GM19043 (cell line): ENCODE data around the gene E2F8.

Source experiments
- ATAC-seq: cut with Tn5 transposase; IDR thresholded peaks from one replicate; pipeline ENCODE4 v1.9.1; 2021; ENCODE audit warnings: low read depth; ENCODE audit not compliant: unreplicated experiment

Gene E2F8

GRCh38 chr11:19225581-19225980, 15.2 kb downstream of the E2F8 start:
- ATAC-seq, result no peak

GRCh38 chr11:19225123-19225522, 15.6 kb downstream of the E2F8 start:
- no peak for ATAC-seq

DNA sequence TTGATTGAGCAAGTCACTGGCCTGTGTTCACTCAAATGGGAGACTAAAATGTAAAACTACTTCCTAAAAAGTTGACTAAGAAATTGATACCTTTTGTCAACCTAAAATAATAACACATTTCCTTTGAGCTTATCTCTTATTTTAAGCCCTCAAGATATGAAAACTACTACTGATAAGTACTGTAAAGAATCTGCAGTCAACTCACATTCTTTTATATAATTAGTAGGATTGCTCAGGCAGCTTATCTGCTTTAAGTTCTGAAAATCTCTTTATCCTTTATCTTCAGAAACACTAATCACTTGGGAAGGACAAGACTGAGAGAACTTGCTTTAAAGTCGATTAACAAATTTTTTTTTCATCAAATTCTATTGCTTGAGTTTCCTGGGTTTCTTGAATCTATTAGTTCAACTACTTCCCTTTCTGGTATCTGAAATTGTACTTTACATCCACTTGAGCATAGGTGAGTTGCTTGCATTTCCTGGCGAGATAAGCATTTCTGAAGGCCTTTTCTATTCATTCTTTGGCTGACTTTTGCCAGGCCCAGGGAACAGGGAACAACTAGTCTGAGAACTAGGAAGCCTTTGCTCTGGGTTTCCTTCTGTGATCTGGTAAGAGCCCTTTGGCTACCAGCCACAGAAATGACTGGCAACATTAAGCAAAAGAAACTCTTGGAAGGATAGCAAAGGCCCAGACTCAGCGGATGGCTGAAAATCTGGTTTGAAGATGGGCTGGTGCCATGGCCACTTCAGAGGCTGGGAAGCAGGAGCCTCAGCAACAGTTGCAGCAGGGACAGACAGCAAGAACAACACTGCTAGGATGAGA, 19.6 kb downstream of the E2F8 start:
- ATAC-seq, result no peak

DNA sequence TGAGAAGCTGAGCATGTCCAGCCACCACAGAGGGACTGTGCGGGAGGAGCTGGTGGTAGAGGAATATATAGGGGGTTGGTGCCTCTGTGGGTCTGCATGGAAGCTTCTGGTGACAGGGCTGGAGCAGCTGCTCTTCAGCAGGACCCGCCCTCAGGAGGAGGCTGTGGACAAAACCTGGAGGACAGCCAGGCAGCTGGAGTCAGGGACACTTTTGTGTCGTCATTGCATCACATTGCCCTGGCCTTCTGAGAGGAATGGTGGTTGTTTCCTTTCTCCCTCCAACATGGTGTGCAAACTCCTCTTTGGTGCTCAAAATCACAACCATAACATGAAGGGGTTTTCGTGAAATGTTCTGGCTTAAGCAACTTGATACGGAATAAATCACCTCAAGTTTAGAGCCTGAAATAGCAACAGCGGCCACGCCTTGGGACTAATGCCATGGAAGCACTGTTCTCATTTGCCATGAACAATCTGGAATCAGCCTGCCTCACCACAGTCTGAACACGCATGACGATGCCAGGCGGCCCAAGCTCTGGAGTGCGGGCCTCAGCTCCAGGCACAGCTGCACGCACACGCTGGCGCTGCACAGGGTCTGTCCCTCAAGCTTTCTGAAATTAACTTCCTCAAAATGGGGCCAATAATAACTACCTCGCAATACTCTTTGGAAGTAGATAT, 21.8 kb downstream of the E2F8 start:
- ATAC-seq, result no peak

- no peak for ATAC-seq
These were observed 22.5 kb downstream of the E2F8 start for GRCh38 chr11:19218216-19218615.

- ATAC-seq, result no peak
These were observed 23.9 kb downstream of the E2F8 start for GRCh38 chr11:19216709-19217374.

GRCh38 chr11:19216021-19216420, 24.7 kb downstream of the E2F8 start:
- ATAC-seq, result no peak

DNA sequence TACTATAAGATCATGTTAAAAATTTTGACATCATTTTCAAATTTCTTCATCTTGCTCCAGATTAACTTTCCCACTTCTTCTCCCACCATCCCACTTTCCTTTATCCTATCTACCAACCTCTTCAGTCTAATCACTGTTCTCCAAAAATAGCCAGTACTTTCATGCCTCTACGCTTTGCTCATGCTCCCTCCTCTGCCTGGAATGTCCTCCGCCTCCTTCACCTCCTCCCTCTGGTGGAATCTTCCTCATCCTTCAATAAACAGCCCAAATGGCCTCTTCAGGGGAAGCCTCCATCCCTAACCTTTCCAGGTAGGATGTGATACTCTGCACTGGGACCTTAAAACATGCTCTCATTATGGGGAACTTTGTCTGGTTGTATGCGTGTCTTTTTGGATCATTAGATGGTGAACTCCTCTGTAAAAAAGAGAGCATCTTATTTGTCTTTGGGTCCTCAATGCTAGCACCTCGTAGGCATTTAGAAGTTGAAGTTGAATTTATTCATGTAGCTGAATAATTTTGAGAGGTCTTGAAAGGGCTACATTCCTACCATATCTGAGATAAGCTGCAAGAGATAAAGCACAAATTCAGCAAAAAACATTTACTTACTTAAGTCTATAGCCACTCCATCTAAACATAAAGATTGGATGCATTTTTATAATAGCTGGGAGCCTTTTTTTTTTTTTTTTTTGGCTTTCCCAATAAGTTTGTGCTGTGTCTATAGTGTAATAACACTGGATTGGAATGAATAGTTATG, 31.0 kb downstream of the E2F8 start:
- no peak for ATAC-seq

DNA sequence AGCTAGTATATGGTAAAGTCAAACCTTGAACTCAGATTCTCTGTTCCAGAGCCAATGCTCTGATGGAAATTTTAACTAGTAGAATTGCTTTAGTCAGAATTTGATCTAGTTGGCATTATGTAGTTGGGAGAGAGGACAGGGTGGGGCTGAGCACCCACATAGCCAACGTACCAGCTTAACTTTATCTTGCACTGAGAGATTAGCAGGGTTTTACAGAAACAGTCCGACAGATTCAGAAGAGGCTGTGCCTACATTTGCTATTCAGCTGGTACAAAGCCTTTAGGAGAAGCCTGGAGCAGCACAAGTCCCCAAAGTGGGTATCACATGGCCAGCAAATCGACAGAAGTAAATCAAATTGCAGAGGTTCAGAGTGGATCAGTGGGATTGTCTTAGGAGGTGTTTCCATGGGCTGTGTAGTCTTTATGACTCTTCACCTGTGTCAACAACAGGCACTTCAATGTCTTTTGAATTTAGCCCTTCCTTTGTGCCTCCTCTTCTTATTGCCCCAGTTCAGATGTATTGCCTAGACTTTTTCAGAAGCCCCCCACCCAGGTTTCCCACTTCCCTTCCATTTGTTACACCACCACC, 31.7 kb downstream of the E2F8 start:
- no peak for ATAC-seq

DNA sequence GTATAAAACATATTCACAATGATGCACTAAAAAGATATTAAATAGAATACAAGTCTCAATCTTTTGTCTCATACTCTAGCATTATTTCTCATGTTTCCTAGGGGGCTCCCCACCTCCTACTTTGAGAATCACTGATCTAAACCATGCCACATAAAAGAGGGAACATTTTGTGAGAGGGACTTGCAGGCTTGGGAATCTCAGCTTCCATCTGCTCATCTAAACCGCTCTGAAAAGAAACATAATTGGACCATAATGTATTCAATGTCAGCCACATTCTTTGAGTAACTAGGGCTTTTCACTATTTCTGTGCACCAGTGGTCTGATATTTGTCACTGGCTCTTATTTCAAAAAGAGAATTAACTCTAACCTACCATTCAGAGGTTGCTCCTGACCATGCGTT, 32.6 kb downstream of the E2F8 start:
- no peak for ATAC-seq

DNA sequence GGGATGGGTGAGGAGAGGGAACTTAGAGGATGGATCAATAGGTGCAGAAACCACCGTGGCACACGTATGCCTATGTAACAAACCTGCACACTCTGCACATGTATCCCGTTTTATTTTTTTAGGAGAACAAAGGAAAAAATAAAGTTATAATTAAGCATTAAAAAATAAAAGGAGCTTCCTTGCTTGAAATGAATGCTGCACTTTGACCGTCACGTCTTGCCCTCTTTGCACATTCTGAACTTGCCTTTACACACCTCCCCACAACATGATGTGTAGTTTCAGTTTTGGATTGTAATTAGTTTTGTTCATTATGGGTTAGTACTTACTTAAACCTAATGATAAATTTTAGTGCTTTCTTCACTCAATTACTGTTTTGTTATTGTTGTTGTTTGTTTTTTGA, 35.9 kb downstream of the E2F8 start:
- ATAC-seq, result no peak

DNA sequence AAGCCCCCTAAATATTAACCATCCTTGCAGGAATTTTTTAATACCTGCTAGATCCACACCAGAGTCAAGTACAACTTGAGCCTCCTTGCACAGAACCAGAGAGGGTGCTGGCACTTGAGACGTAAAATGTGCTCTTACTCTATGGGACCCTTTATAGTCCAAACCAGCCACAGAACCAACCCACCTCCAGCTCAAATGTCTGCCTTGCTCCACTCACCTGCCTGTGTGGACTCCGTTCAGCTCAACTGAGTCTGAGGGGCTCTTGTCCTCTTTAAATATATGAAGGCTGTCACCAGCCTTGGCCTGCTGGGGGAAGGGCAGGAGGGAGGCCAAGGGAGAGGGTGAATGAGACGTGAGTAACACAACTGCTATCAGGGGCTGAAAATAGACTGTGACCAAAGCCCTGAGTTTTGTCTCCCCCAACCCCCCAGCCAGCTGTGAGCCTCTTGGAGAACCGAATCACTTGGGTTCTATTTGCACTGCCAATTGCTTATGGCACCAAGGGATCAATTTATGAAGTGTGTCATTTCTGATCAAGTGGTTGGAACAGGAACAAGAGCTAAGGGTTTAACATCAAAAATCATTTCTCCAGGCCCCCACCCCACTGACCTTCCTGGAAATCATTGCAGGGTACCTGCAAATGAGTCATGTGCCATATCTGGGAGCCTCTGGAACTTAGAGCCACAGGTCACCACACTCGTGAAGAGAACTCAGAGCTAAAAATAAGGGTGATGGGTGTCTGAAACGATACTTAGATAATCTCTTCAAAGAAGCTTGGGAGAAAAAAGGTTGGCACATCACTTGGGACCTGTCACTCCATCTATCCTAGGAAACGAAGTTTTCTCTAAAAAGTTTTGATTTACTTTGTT, 38.8 kb downstream of the E2F8 start, which contains the start of gene CSRP3:
CSRP3 (minus strand) TSS at position 247 of the 869 bp plus-strand sequence. CDS start 9,535 bp downstream, outside the sequence.
- ATAC-seq, result no peak

GRCh38 chr11:19200410-19201201, 40.1 kb downstream of the E2F8 start:
- no peak for ATAC-seq

- no peak for ATAC-seq
These were observed 41.0 kb downstream of the E2F8 start for GRCh38 chr11:19199771-19200170.

DNA sequence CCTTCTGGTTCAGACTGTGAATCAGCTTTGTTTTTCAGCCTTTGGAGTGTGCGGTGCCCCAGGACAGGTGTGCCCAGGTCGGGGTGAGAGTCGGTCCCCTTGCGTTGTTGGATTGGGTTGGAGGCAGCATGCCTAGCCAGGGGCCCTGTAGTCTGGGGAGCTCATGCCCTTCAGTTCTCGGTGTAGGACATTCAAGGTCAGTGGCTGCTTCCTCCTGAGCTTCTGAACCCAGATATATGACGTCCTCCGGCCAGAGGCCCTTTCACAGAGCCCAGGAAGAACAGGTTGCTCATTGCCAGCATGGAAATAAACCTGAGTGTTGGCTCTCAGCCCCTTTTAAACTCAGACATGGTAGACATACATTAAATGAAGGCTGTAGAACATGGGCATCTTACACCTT, 41.7 kb downstream of the E2F8 start:
- no peak for ATAC-seq

- no peak for ATAC-seq
These were observed 44.3 kb downstream of the E2F8 start for GRCh38 chr11:19196432-19196831.

DNA sequence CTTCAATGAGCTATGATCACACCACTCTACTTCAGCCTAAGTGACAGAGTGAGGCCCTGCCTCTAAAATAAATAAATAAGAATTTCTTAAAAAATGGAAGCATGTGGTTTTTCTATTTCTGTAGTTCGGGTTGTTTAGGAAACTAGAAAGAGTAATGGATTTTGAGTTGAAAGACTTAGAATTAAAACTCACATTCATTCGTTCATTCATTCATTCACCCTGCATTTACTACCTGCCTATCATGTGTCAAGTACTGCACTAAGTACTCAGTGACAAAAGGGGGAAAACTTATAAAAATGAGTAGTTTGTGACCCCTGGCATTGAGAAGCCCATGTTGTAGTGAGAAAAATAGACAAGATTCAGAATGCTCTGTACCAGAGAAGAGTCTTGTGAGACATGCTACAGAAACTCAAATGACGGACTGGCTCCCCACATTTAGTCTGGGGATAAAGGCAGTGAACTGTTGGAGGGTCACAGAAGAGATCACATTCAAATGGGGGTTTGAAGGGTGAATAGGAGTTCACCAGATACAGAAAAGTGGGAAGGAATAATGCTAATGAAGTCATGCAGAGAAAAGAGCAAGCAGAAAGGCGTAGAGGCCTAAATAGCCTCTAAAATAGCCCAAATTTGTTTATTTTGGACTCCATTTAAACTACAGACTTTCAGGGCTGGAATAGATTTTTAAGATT, 46.0 kb downstream of the E2F8 start:
- no peak for ATAC-seq

DNA sequence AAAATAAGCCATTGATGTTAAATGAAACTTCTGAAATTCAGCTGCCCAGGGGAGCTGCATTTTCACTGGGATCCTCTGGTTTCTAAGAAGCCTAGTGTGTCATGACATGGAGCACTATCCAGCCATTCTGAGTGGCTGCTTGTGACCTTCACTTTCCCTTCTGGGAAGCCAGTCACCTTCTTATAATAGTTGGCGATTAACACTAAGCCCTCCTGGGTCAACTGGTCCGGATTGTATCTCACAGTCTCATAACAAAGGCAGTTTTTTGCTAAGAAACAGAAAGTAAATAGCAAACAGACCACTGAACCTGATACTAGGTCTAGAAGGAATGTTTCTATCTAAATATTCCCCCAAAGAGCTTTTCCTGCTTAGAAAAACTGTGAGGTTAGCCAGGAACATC, 46.8 kb downstream of the E2F8 start:
- no peak for ATAC-seq
